Gastrocnemius medialis (tissue), 4 donors: ENCODE results near the gene GABBR2. TPM values are rescaled to one million over a fixed set of nuclear protein-coding genes. Genes with fewer than 3 reads are reported as not detected.

Source experiments
- ATAC-seq, 2 donors: fragments of 150-250 bp; one replicate each; pipeline ENCODE4 v1.9.1; 2016
- DNase-seq, 2 donors: peaks; one replicate each; pipeline ENCODE4 v3.0.0-alpha.2; 2019
- H3K27ac ChIP-seq, 4 donors: fragments of 200-600 bp; sonication (generic); 1 replicate in 1 of 4; 2 replicates in 3 of 4; pipeline ENCODE4 v1.5.1; 2016 to 2018; ENCODE audit warnings: mild to moderate bottlenecking in 2 of 4, moderate library complexity in 1 of 4
- H3K27me3 ChIP-seq, 3 donors: fragments of 200-600 bp; sonication (generic) in 2 of 3; 1 replicate in 1 of 3; 2 replicates in 2 of 3; pipeline versions ENCODE4 v1.5.1 to v1.6.0; 2016 to 2019; ENCODE audit warnings: mild to moderate bottlenecking in 1 of 3, moderate library complexity in 1 of 3
- H3K36me3 ChIP-seq, 2 donors: fragments of 200-600 bp; sonication (generic) in 1 of 2; one replicate each; pipeline ENCODE4 v1.5.1; 2017 to 2018
- H3K4me1 ChIP-seq, 2 donors: fragments of 200-600 bp; sonication (generic) in 1 of 2; one replicate each; pipeline ENCODE4 v1.5.1; 2016 to 2017; ENCODE audit warnings: mild to moderate bottlenecking in 2 of 2
- H3K4me3 ChIP-seq, 4 donors: fragments of 200-600 bp; sonication (generic) in 3 of 4; 1 replicate in 1 of 4; 2 replicates in 3 of 4; pipeline ENCODE4 v1.5.1; 2016 to 2019; ENCODE audit warnings: mild to moderate bottlenecking in 2 of 4
- H3K9me3 ChIP-seq, 3 donors: fragments of 200-600 bp; sonication (generic) in 2 of 3; 1 replicate in 1 of 3; 2 replicates in 2 of 3; pipeline ENCODE4 v1.5.1; 2016 to 2019
- CTCF ChIP-seq, 5 experiments: fragments of 450-650 bp in 3 of 5; fragments of 200-600 bp in 2 of 5; sonication (generic) in 2 of 5; IDR thresholded peaks in 4 of 5; conservative IDR thresholded peaks in 1 of 5; 1 replicate in 4 of 5; 2 replicates in 1 of 5; pipeline ENCODE4 v1.5.1; 2016 to 2019; ENCODE audit warnings: antibody characterized with exemption in 5 of 5, mild to moderate bottlenecking in 3 of 5, moderate library complexity in 3 of 5
- POLR2A ChIP-seq, 2 donors: fragments of 450-650 bp; IDR thresholded peaks; one replicate each; pipeline ENCODE4 v1.6.1; 2017; ENCODE audit warnings: antibody characterized with exemption in 2 of 2, mild to moderate bottlenecking in 2 of 2, moderate library complexity in 2 of 2
- in situ Hi-C, 4 donors: fragments of 200-750 bp; cut with MboI; loops; one replicate each; pipeline versions ENCODE4 v1.15.0 to v1.8.0; 2017; ENCODE audit warnings: low sequenced_read_pairs in 4 of 4
- intact Hi-C: fragments of 100-400 bp; cut with DNase I; formaldehyde crosslinking; loops from one replicate; pipeline ENCODE4 v1.15.1; 2023; ENCODE audit warnings: low total_unique reads
- total RNA-seq, 4 donors: library from RNA; depleted of rRNA; stranded (reverse); fragments of >200 nt; gene quantifications; one replicate each; pipeline versions ENCODE4 v1.1.0 to v1.2.3, GENCODE V29; 2016

GABBR2 gene
- total RNA-seq, 4 donors from 2014 or later, result 0.46 to 0.80 TPM; not detected in 2

- ATAC-seq (no peak), DNase-seq (no peak)
- Histone ChIP-seq H3K4me3 (no peak overlapping the region), H3K9me3 (no peaks in the 10 kb centered on the region), H3K4me1 (no peaks in the 10 kb centered on the region), H3K27ac (no peak overlapping the region), H3K36me3 (peaks cover 0 to 16% of the 10 kb centered on the region in 2 donors), H3K27me3 (no peaks in the 10 kb centered on the region)
- in situ Hi-C loops (no loop called here), intact Hi-C loops (no loop called here)
- TF ChIP-seq CTCF (IDR thresholded peaks at IDR 0.05 in 4 of 5, conservative IDR thresholded peaks at IDR 0.05 in 1 of 5) (no peak), POLR2A (IDR thresholded peaks at IDR 0.05) (no peak)
Observed at GRCh38 chr9:98742325-98743280, 33.9 kb upstream of the GABBR2 start.

GRCh38 chr9:98740226-98740881 is 31.6 kb upstream of the GABBR2 start:
- Histone ChIP-seq H3K27me3 (no peaks in the 10 kb centered on the region), H3K9me3 (no peaks in the 10 kb centered on the region), H3K4me3 (no peak overlapping the region), H3K36me3 (peaks cover 0 to 26% of the 10 kb centered on the region in 2 donors), H3K4me1 (no peaks in the 10 kb centered on the region), H3K27ac (no peak overlapping the region)
- in situ Hi-C loops (no loop called here), intact Hi-C loops (no loop called here)
- TF ChIP-seq POLR2A (IDR thresholded peaks at IDR 0.05) (no peak), CTCF (IDR thresholded peaks at IDR 0.05 in 4 of 5, conservative IDR thresholded peaks at IDR 0.05 in 1 of 5) (no peak)
- DNase-seq (no peak), ATAC-seq (no peak)

- DNase-seq, result no peak
- Histone ChIP-seq H3K4me3 (no peak overlapping the region), H3K4me1 (no peaks in the 10 kb centered on the region), H3K27me3 (no peaks in the 10 kb centered on the region), H3K27ac (no peak overlapping the region), H3K36me3 (peaks cover 0 to 24% of the 10 kb centered on the region in 2 donors), H3K9me3 (no peaks in the 10 kb centered on the region)
- no peak for TF ChIP-seq CTCF (IDR thresholded peaks at IDR 0.05 in 4 of 5, conservative IDR thresholded peaks at IDR 0.05 in 1 of 5)
- TF ChIP-seq POLR2A (IDR thresholded peaks at IDR 0.05), result no peak
- ATAC-seq, result no peak
- in situ Hi-C loops, result no loop called here
- intact Hi-C loops, result no loop called here
Observed at GRCh38 chr9:98738741-98739140, 30.0 kb upstream of the GABBR2 start.

- Histone ChIP-seq H3K4me1 (no peaks in the 10 kb centered on the region), H3K9me3 (no peaks in the 10 kb centered on the region), H3K36me3 (peaks cover 0 to 26% of the 10 kb centered on the region in 2 donors), H3K27me3 (no peaks in the 10 kb centered on the region), H3K27ac (no peak overlapping the region), H3K4me3 (no peak overlapping the region)
- intact Hi-C loops (no loop called here), in situ Hi-C loops (no loop called here)
- ATAC-seq (no peak), DNase-seq (no peak)
- no peak for TF ChIP-seq POLR2A (IDR thresholded peaks at IDR 0.05)
- TF ChIP-seq CTCF (IDR thresholded peaks at IDR 0.05 in 4 of 5, conservative IDR thresholded peaks at IDR 0.05 in 1 of 5), result no peak
Observed at GRCh38 chr9:98736226-98736625, 27.5 kb upstream of the GABBR2 start.
